Measurements from ENCODE around the gene LRFN2. TPM values are rescaled to one million over a fixed set of nuclear protein-coding genes. Genes with fewer than 3 reads are reported as not detected.
A peak's percentile ranks its signal among the peaks of the same experiment; 100 is the strongest.

The LRFN2 gene
- total RNA-seq, 1 experiment from 2014 or later, result not detected

DNA sequence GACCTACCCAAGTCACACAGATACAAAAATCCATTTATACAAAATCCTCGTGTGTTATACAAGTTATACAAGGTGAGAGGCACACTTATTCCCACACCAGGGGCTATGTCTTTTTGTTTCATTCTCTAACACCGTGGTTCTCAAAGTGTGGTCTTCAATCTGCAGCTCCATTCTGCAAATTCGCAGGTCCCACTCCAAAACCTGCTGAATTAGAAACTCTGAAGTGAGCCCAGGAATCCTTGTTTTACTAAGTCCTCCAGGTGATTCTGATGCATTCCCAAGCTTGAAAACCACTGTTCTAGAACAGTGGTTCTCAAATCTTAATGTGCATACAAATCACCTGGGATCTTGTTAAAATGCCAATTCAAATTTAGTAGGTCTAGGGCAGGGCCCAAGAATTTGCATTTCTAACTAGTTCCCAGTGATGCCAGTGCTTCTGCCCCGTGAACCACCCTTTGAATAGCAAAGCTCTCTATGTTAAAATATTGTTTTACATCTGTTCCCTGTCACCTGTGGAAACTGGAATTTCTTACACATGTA is 35.1 kb downstream of the LRFN2 start:
- H4K20me1 ChIP-seq (ENCODE audit: insufficient read depth, low read depth, low read length), result no peaks in the 10 kb centered on the region
- H3K9ac ChIP-seq (ENCODE audit: low read length), result no peak overlapping the region
- H3K4me3 ChIP-seq (ENCODE audit: low read length), result peak overlapping the region; percentile 33
- no peaks in the 10 kb centered on the region for H3K79me2 ChIP-seq (ENCODE audit: low read length)
- H3K36me3 ChIP-seq (ENCODE audit: insufficient read depth, low read length), result no peaks in the 10 kb centered on the region
- H3K4me1 ChIP-seq (ENCODE audit: low read length), result peaks cover 32% of the 10 kb centered on the region
- no peaks in the 10 kb centered on the region for H3K9me3 ChIP-seq (ENCODE audit: low read length)
- no peak overlapping the region for H2AFZ ChIP-seq (ENCODE audit: low read length)
- H3K27ac ChIP-seq (ENCODE audit: low read length), result no peak overlapping the region
- peak; percentile 71 for DNase-seq
- peak overlapping the region; percentile 64 for H3K4me2 ChIP-seq (ENCODE audit: low read depth, low read length, poor library complexity, severe bottlenecking)
- H3K27me3 ChIP-seq (ENCODE audit: low read length), result no peaks in the 10 kb centered on the region
- no peaks in the 10 kb centered on the region for H3K9me2 ChIP-seq (replicated peaks; ENCODE audit: insufficient read depth, low read length)

- Histone ChIP-seq H3K9ac (ENCODE audit: low read length) (no peak overlapping the region), H2AFZ (ENCODE audit: low read length) (no peak overlapping the region)
- peak; percentile 90 for DNase-seq
These were observed 36.7 kb downstream of the LRFN2 start for GRCh38 chr6:40550202-40551101.

GRCh38 chr6:40545954-40546353 is 41.2 kb downstream of the LRFN2 start:
- no peak for DNase-seq
- Histone ChIP-seq H4K20me1 (ENCODE audit: insufficient read depth, low read depth, low read length) (no peaks in the 10 kb centered on the region), H3K4me3 (ENCODE audit: low read length) (no peak overlapping the region), H3K27me3 (ENCODE audit: low read length) (no peaks in the 10 kb centered on the region), H2AFZ (ENCODE audit: low read length) (no peak overlapping the region), H3K27ac (ENCODE audit: low read length) (no peak overlapping the region), H3K4me1 (ENCODE audit: low read length) (peaks cover 4% of the 10 kb centered on the region; the same call in 1 of the 2 replicates), H3K36me3 (ENCODE audit: insufficient read depth, low read length) (no peaks in the 10 kb centered on the region), H3K9me2 (replicated peaks; ENCODE audit: insufficient read depth, low read length) (no peaks in the 10 kb centered on the region), H3K9ac (ENCODE audit: low read length) (no peak overlapping the region), H3K9me3 (ENCODE audit: low read length) (no peaks in the 10 kb centered on the region), H3K79me2 (ENCODE audit: low read length) (no peaks in the 10 kb centered on the region), H3K4me2 (ENCODE audit: low read depth, low read length, poor library complexity, severe bottlenecking) (no peak overlapping the region)

More at GRCh38 chr6:40550202-40551101, 36.7 kb downstream of the LRFN2 start:
- no peaks in the 10 kb centered on the region for H3K27me3 ChIP-seq (ENCODE audit: low read length)
- no peaks in the 10 kb centered on the region for H4K20me1 ChIP-seq (ENCODE audit: insufficient read depth, low read depth, low read length)
- H3K36me3 ChIP-seq (ENCODE audit: insufficient read depth, low read length), result no peaks in the 10 kb centered on the region
- H3K4me1 ChIP-seq (ENCODE audit: low read length), result peaks cover 32% of the 10 kb centered on the region
- no peaks in the 10 kb centered on the region for H3K9me2 ChIP-seq (replicated peaks; ENCODE audit: insufficient read depth, low read length)
- H3K4me3 ChIP-seq (ENCODE audit: low read length), result no peak overlapping the region
- H3K27ac ChIP-seq (ENCODE audit: low read length), result no peak overlapping the region
- no peaks in the 10 kb centered on the region for H3K79me2 ChIP-seq (ENCODE audit: low read length)
- H3K4me2 ChIP-seq (ENCODE audit: low read depth, low read length, poor library complexity, severe bottlenecking), result no peak overlapping the region
- H3K9me3 ChIP-seq (ENCODE audit: low read length), result no peaks in the 10 kb centered on the region

DNA sequence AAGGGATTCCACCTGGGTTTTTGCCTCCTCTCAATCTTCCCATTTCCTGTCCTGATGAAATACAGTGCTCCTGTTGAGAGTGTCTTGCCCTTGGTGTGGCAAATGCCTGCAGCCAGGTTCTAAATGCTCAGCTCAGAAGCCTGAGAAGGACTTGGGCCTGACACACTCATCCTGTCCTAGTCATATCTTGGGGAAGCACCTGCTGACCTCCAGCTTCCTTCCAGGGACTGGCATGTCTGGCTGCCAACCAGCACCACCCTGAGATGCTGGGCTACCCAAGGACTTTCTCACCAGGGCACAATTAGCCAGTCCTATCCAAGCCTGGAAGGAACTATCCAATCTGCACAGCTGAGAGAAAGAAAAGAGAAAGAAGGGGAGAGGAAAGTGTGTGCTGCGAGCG is 43.4 kb downstream of the LRFN2 start:
- Histone ChIP-seq H3K27me3 (ENCODE audit: low read length) (no peaks in the 10 kb centered on the region), H4K20me1 (ENCODE audit: insufficient read depth, low read depth, low read length) (no peaks in the 10 kb centered on the region)
- DNase-seq, result no peak

DNA sequence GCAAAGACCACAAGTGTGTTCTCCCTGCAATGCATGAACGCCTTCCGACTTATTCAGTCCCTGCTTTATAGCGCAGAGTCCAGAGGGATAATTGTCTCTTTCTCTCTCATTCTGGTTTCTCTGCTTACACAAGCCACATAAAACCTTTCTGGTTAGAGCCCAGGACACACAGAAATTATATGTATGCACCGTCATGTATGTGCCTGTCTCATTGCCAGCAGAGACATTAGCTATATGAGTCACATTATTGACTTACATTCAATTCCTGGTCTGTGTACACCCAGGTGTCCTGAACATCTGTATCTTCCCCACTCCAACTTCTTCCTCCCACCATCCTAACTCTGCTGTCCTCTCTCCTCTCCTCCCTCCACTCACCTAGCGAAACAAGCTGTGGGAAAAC is 44.0 kb downstream of the LRFN2 start:
- no peaks in the 10 kb centered on the region for H3K79me2 ChIP-seq (ENCODE audit: low read length)
- no peak overlapping the region for H3K27ac ChIP-seq (ENCODE audit: low read length)
- peaks cover 4% of the 10 kb centered on the region; the same call in 1 of the 2 replicates for H3K4me1 ChIP-seq (ENCODE audit: low read length)
- no peak overlapping the region for H3K9ac ChIP-seq (ENCODE audit: low read length)
- no peaks in the 10 kb centered on the region for H4K20me1 ChIP-seq (ENCODE audit: insufficient read depth, low read depth, low read length)
- H3K36me3 ChIP-seq (ENCODE audit: insufficient read depth, low read length), result no peaks in the 10 kb centered on the region
- H3K9me3 ChIP-seq (ENCODE audit: low read length), result no peaks in the 10 kb centered on the region
- H3K9me2 ChIP-seq (replicated peaks; ENCODE audit: insufficient read depth, low read length), result no peaks in the 10 kb centered on the region
- H2AFZ ChIP-seq (ENCODE audit: low read length), result no peak overlapping the region
- no peak overlapping the region for H3K4me3 ChIP-seq (ENCODE audit: low read length)
- H3K4me2 ChIP-seq (ENCODE audit: low read depth, low read length, poor library complexity, severe bottlenecking), result no peak overlapping the region
- H3K27me3 ChIP-seq (ENCODE audit: low read length), result no peaks in the 10 kb centered on the region
- DNase-seq, result no peak

More for the DNA sequence above, 43.4 kb downstream of the LRFN2 start:
- Histone ChIP-seq H3K9ac (ENCODE audit: low read length) (no peak overlapping the region), H3K4me1 (ENCODE audit: low read length) (peaks cover 4% of the 10 kb centered on the region; the same call in 1 of the 2 replicates), H3K4me2 (ENCODE audit: low read depth, low read length, poor library complexity, severe bottlenecking) (no peak overlapping the region), H3K9me2 (replicated peaks; ENCODE audit: insufficient read depth, low read length) (no peaks in the 10 kb centered on the region), H3K9me3 (ENCODE audit: low read length) (no peaks in the 10 kb centered on the region), H3K36me3 (ENCODE audit: insufficient read depth, low read length) (no peaks in the 10 kb centered on the region), H3K27ac (ENCODE audit: low read length) (no peak overlapping the region), H3K79me2 (ENCODE audit: low read length) (no peaks in the 10 kb centered on the region), H2AFZ (ENCODE audit: low read length) (no peak overlapping the region), H3K4me3 (ENCODE audit: low read length) (no peak overlapping the region)

- Histone ChIP-seq H3K9ac (ENCODE audit: low read length) (no peak overlapping the region), H3K9me2 (replicated peaks; ENCODE audit: insufficient read depth, low read length) (no peaks in the 10 kb centered on the region), H3K79me2 (ENCODE audit: low read length) (no peaks in the 10 kb centered on the region), H3K9me3 (ENCODE audit: low read length) (no peaks in the 10 kb centered on the region), H3K4me3 (ENCODE audit: low read length) (no peak overlapping the region), H2AFZ (ENCODE audit: low read length) (no peak overlapping the region), H4K20me1 (ENCODE audit: insufficient read depth, low read depth, low read length) (no peaks in the 10 kb centered on the region), H3K27me3 (ENCODE audit: low read length) (no peaks in the 10 kb centered on the region), H3K4me2 (ENCODE audit: low read depth, low read length, poor library complexity, severe bottlenecking) (no peak overlapping the region), H3K36me3 (ENCODE audit: insufficient read depth, low read length) (no peaks in the 10 kb centered on the region), H3K27ac (ENCODE audit: low read length) (no peak overlapping the region), H3K4me1 (ENCODE audit: low read length) (no peaks in the 10 kb centered on the region)
- DNase-seq, result no peak
These were observed 44.9 kb downstream of the LRFN2 start for GRCh38 chr6:40542175-40542764.

GRCh38 chr6:40541556-40542174 is 45.5 kb downstream of the LRFN2 start:
- H2AFZ ChIP-seq (ENCODE audit: low read length), result no peak overlapping the region
- no peak overlapping the region for H3K9ac ChIP-seq (ENCODE audit: low read length)
- no peak for DNase-seq
- H3K4me3 ChIP-seq (ENCODE audit: low read length), result no peak overlapping the region
- no peaks in the 10 kb centered on the region for H3K9me2 ChIP-seq (replicated peaks; ENCODE audit: insufficient read depth, low read length)
- no peaks in the 10 kb centered on the region for H3K9me3 ChIP-seq (ENCODE audit: low read length)
- H3K4me2 ChIP-seq (ENCODE audit: low read depth, low read length, poor library complexity, severe bottlenecking), result no peak overlapping the region
- H3K79me2 ChIP-seq (ENCODE audit: low read length), result no peaks in the 10 kb centered on the region
- no peak overlapping the region for H3K27ac ChIP-seq (ENCODE audit: low read length)
- H4K20me1 ChIP-seq (ENCODE audit: insufficient read depth, low read depth, low read length), result no peaks in the 10 kb centered on the region
- H3K27me3 ChIP-seq (ENCODE audit: low read length), result no peaks in the 10 kb centered on the region
- no peaks in the 10 kb centered on the region for H3K4me1 ChIP-seq (ENCODE audit: low read length)
- no peaks in the 10 kb centered on the region for H3K36me3 ChIP-seq (ENCODE audit: insufficient read depth, low read length)

GRCh38 chr6:40540790-40541189 is 46.4 kb downstream of the LRFN2 start:
- Histone ChIP-seq H3K27ac (ENCODE audit: low read length) (no peak overlapping the region), H3K4me3 (ENCODE audit: low read length) (no peak overlapping the region), H3K36me3 (ENCODE audit: insufficient read depth, low read length) (no peaks in the 10 kb centered on the region), H3K4me1 (ENCODE audit: low read length) (no peaks in the 10 kb centered on the region), H3K9ac (ENCODE audit: low read length) (no peak overlapping the region), H2AFZ (ENCODE audit: low read length) (no peak overlapping the region), H3K27me3 (ENCODE audit: low read length) (no peaks in the 10 kb centered on the region), H4K20me1 (ENCODE audit: insufficient read depth, low read depth, low read length) (no peaks in the 10 kb centered on the region), H3K4me2 (ENCODE audit: low read depth, low read length, poor library complexity, severe bottlenecking) (no peak overlapping the region), H3K9me3 (ENCODE audit: low read length) (no peaks in the 10 kb centered on the region), H3K79me2 (ENCODE audit: low read length) (no peaks in the 10 kb centered on the region), H3K9me2 (replicated peaks; ENCODE audit: insufficient read depth, low read length) (no peaks in the 10 kb centered on the region)
- DNase-seq, result no peak

Measured in Karpas-422 (cell line).